Sciatic nerve (tissue), 2 donors: Measurements from ENCODE around the gene HCK. TPM values are rescaled to one million over a fixed set of nuclear protein-coding genes. Genes with fewer than 3 reads are reported as not detected.
"Not testable (repeated sequence)": the region's sequence is repeated elsewhere in the genome, so short reads cannot be mapped to it uniquely, and the experiment has no call there.

ENCODE experiments used
- ATAC-seq: fragments of 200-7000 bp; cut with Tn5 transposase; one replicate; pipeline ENCODE4 v1.9.1; 2020; ENCODE audit warnings: mild to moderate bottlenecking, moderate library complexity
- DNase-seq: peaks from one replicate; pipeline ENCODE4 v3.0.0-alpha.2; 2020; ENCODE audit warnings: low spot score
- intact Hi-C: fragments of 100-400 bp; cut with DNase I; formaldehyde crosslinking; loops from one replicate; pipeline ENCODE4 v1.14.2; 2022
- total RNA-seq: library from RNA; stranded (reverse); fragmentation: NEBNext Ultra II Directional; extraction: Animal tissue kit (Norgen Biotek cat#: 25700); gene quantifications from one replicate; pipeline ENCODE4 v1.2.1, GENCODE V29; 2021
- donor health status: DM: no; HTN: no; CAD: no.
- donor health status: DM: no; HTN: no; CAD: no.

Gene HCK
- total RNA-seq, 1 donor from 2014 or later = 24.0 TPM

- DNase-seq (no peak), ATAC-seq (no peak)
- intact Hi-C loops = no loop called here
Observed at GRCh38 chr20:32027643-32028042, 24.4 kb upstream of the HCK start.

- ATAC-seq = peak; percentile 12
- intact Hi-C loops = no loop called here
Observed at GRCh38 chr20:32028647-32029372, 23.2 kb upstream of the HCK start.

GRCh38 chr20:32029561-32029960 lies 22.5 kb upstream of the HCK start:
- no peak for ATAC-seq
- DNase-seq = no peak
- intact Hi-C loops = no loop called here

More at GRCh38 chr20:32028647-32029372, 23.2 kb upstream of the HCK start:
- no peak for DNase-seq

GRCh38 chr20:32031007-32031958 lies 20.8 kb upstream of the HCK start:
- intact Hi-C loops = loop anchor here (10.0 kb wide), 1 partner anchor 176 kb away; no protein-coding TSS in a partner anchor
- peak; percentile 93 for ATAC-seq
- DNase-seq = peak; percentile 87

GRCh38 chr20:32033316-32033715 lies 18.7 kb upstream of the HCK start:
- ATAC-seq (no peak), DNase-seq (no peak)
- intact Hi-C loops = loop anchor here (10.0 kb wide), 1 partner anchor 179 kb away; no protein-coding TSS in a partner anchor

GRCh38 chr20:32033721-32034120 lies 18.3 kb upstream of the HCK start:
- not testable (repeated sequence) for ATAC-seq, DNase-seq
- intact Hi-C loops = loop anchor here (10.0 kb wide), 1 partner anchor 179 kb away; no protein-coding TSS in a partner anchor

GRCh38 chr20:32034581-32035425 lies 17.2 kb upstream of the HCK start:
- ATAC-seq = no peak

GRCh38 chr20:32035426-32035779 lies 16.6 kb upstream of the HCK start:
- intact Hi-C loops = loop anchor here (10.0 kb wide), 1 partner anchor 181 kb away; no protein-coding TSS in a partner anchor
- ATAC-seq (no peak), DNase-seq (no peak)

More at GRCh38 chr20:32034581-32035425, 17.2 kb upstream of the HCK start:
- intact Hi-C loops = loop anchor here (10.0 kb wide), 1 partner anchor 180 kb away; no protein-coding TSS in a partner anchor
- DNase-seq = no peak

GRCh38 chr20:32036252-32036651 lies 15.8 kb upstream of the HCK start:
- ATAC-seq = no peak
- intact Hi-C loops = loop anchor here (10.0 kb wide), 1 partner anchor 181 kb away; no protein-coding TSS in a partner anchor
- DNase-seq = no peak

GRCh38 chr20:32036716-32037485 lies 15.1 kb upstream of the HCK start:
- DNase-seq = no peak
- intact Hi-C loops = loop anchor here (10.0 kb wide), 1 partner anchor 182 kb away; no protein-coding TSS in a partner anchor
- no peak for ATAC-seq

GRCh38 chr20:32037929-32038328 lies 14.1 kb upstream of the HCK start:
- ATAC-seq (no peak), DNase-seq (no peak)
- intact Hi-C loops = loop anchor here (10.0 kb wide), 1 partner anchor 183 kb away; no protein-coding TSS in a partner anchor

GRCh38 chr20:32040142-32040953 lies 11.7 kb upstream of the HCK start:
- ATAC-seq (peak; percentile 87), DNase-seq (no peak)
- intact Hi-C loops = no loop called here

GRCh38 chr20:32045999-32046398 lies 6.0 kb upstream of the HCK start:
- DNase-seq = no peak
- intact Hi-C loops = no loop called here

GRCh38 chr20:32050324-32050841 lies 1.7 kb upstream of the HCK start:
- intact Hi-C loops = no loop called here
- DNase-seq (no peak), ATAC-seq (no peak)

More at GRCh38 chr20:32045999-32046398, 6.0 kb upstream of the HCK start:
- no peak for ATAC-seq

- peak; percentile 81 for ATAC-seq
- intact Hi-C loops = no loop called here
- peak; percentile 72 for DNase-seq
Observed at GRCh38 chr20:32050851-32051556, 1.0 kb upstream of the HCK start.

GRCh38 chr20:32051720-32052089 lies 337 bp upstream of the HCK start:
- ATAC-seq (no peak), DNase-seq (no peak)
- intact Hi-C loops = no loop called here
